Naive thymus-derived CD4-positive, alpha-beta T cell (primary cell): ENCODE measurements around the gene PLAC8L1. TPM values are rescaled to one million over a fixed set of nuclear protein-coding genes. Genes with fewer than 3 reads are reported as not detected.
"Not testable (repeated sequence)": the region's sequence is repeated elsewhere in the genome, so short reads cannot be mapped to it uniquely, and the experiment has no call there.

ENCODE experiments used
- ATAC-seq: fragments of 150-1000 bp; cut with Tn5 transposase; 2 replicates; pipeline ENCODE4 v1.10.0; 2021; ENCODE audit warnings: mild to moderate bottlenecking, moderate library complexity
- CTCF ChIA-PET: fragments of 350-600 bp; sonication (Branson Sonifier 250); formaldehyde crosslinking; loops from one replicate; lab custom pipeline; 2021; ENCODE audit warnings: antibody characterized with exemption; lab: Charles Lee
- POLR2A ChIA-PET: fragments of 350-600 bp; sonication (Branson Sonifier 250); formaldehyde crosslinking; loops from one replicate; lab custom pipeline; 2021; ENCODE audit warnings: antibody characterized with exemption, inconsistent platforms; lab: Charles Lee
- DNase-seq, 9 donors: peaks; one replicate each; pipeline versions ENCODE4 v3.0.0 to v3.0.0-alpha.2; 2020 to 2022; ENCODE audit warnings: mixed read lengths in 1 of 9
- H3K27ac ChIP-seq: one replicate; pipeline ENCODE4 v1.7.0; 2013; ENCODE audit warnings: mild to moderate bottlenecking, low read depth, low read length, moderate library complexity
- H3K27me3 ChIP-seq, 2 donors: one replicate each; pipeline ENCODE4 v1.7.0; 2013; ENCODE audit warnings: low read length in 2 of 2, mild to moderate bottlenecking in 2 of 2, moderate library complexity in 2 of 2; ENCODE audit not compliant: control insufficient read depth in 2 of 2, insufficient read depth in 2 of 2
- H3K36me3 ChIP-seq, 3 experiments: 1 replicate in 2 of 3; 2 replicates in 1 of 3; pipeline ENCODE4 v1.7.0; 2013; ENCODE audit warnings: low read length in 3 of 3, mild to moderate bottlenecking in 3 of 3, moderate library complexity in 1 of 3; ENCODE audit not compliant: insufficient read depth in 3 of 3, control insufficient read depth in 2 of 3
- H3K4me1 ChIP-seq, 2 donors: one replicate each; pipeline ENCODE4 v1.7.0; 2013; ENCODE audit warnings: low read length in 2 of 2, mild to moderate bottlenecking in 2 of 2, moderate library complexity in 1 of 2; ENCODE audit not compliant: control insufficient read depth in 2 of 2, insufficient read depth in 2 of 2
- H3K4me3 ChIP-seq: 2 replicates; pipeline ENCODE4 v1.7.0; 2013; ENCODE audit warnings: mild to moderate bottlenecking, low read length
- H3K9me3 ChIP-seq, 3 experiments: 1 replicate in 2 of 3; 2 replicates in 1 of 3; pipeline ENCODE4 v1.7.0; 2013; ENCODE audit warnings: low read length in 3 of 3; ENCODE audit not compliant: control insufficient read depth in 2 of 3
- H3K27ac Mint-ChIP-seq, 9 donors: one replicate each; pipeline ENCODE4 v1.8.0; 2020 to 2022; ENCODE audit warnings: mixed read lengths in 9 of 9, mild to moderate bottlenecking in 8 of 9, moderate library complexity in 5 of 9, inconsistent platforms in 2 of 9
- H3K27me3 Mint-ChIP-seq, 5 donors: one replicate each; pipeline ENCODE4 v1.8.0; 2021 to 2022; ENCODE audit warnings: mixed read lengths in 5 of 5, mild to moderate bottlenecking in 1 of 5
- H3K36me3 Mint-ChIP-seq, 5 donors: one replicate each; pipeline ENCODE4 v1.8.0; 2020 to 2022; ENCODE audit warnings: mixed read lengths in 5 of 5, mild to moderate bottlenecking in 3 of 5, inconsistent platforms in 1 of 5
- H3K4me1 Mint-ChIP-seq, 7 donors: one replicate each; pipeline ENCODE4 v1.8.0; 2020 to 2022; ENCODE audit warnings: mixed read lengths in 7 of 7, mild to moderate bottlenecking in 3 of 7, inconsistent platforms in 1 of 7
- H3K4me3 Mint-ChIP-seq, 10 donors: one replicate each; pipeline ENCODE4 v1.8.0; 2020 to 2022; ENCODE audit warnings: mild to moderate bottlenecking in 10 of 10, mixed read lengths in 10 of 10, moderate library complexity in 6 of 10, inconsistent platforms in 2 of 10
- H3K9me3 Mint-ChIP-seq, 11 donors: one replicate each; pipeline ENCODE4 v1.8.0; 2020 to 2022; ENCODE audit warnings: mixed read lengths in 11 of 11, mild to moderate bottlenecking in 4 of 11, inconsistent platforms in 1 of 11, moderate library complexity in 1 of 11
- intact Hi-C, 2 donors: fragments of 100-400 bp; cut with micrococcal nuclease; formaldehyde crosslinking; loops; one replicate each; pipeline ENCODE4 v1.15.1; 2023
- polyA plus RNA-seq, 2 donors: library from polyadenylated mRNA; unstranded; fragments of 300-500 nt; fragmentation: Illumina TruSeq; gene quantifications; one replicate each; pipeline ENCODE4 v1.2.3, GENCODE V29; 2021
- total RNA-seq, 6 experiments: library from RNA in 5 of 6; stranded (reverse) in 5 of 6; gene quantifications; 1 replicate in 5 of 6; 2 replicates in 1 of 6; pipeline ENCODE4 v1.2.3 and lab custom pipeline; 2021 to 2026

Gene PLAC8L1
- total and polyA plus RNA-seq, 7 experiments from 2014 or later: 0.63 to 1.5 (median 1.00) TPM; not detected in 2

GRCh38 chr5:146121451-146121850 lies 16.1 kb upstream of the PLAC8L1 start:
- DNase-seq, H3K27ac ChIP-seq, H3K9me3 Mint-ChIP-seq, CTCF ChIA-PET, intact Hi-C loops, H3K4me3 ChIP-seq, H3K4me3 Mint-ChIP-seq, H3K4me1 ChIP-seq, ATAC-seq, H3K27me3 Mint-ChIP-seq, H3K4me1 Mint-ChIP-seq, POLR2A ChIA-PET, H3K27me3 ChIP-seq, H3K9me3 ChIP-seq: not testable (repeated sequence)
- H3K36me3 ChIP-seq: peaks cover 22 to 84% (median 24%) of the 10 kb centered on the region in 3 experiments
- peaks cover 41 to 81% (median 69%) of the 10 kb centered on the region in 5 donors for H3K36me3 Mint-ChIP-seq
- peak overlapping the region in 1 of 9 donors; percentile 38 for H3K27ac Mint-ChIP-seq

- H3K27me3 Mint-ChIP-seq: no peaks in the 10 kb centered on the region
- no peak overlapping the region for H3K27ac ChIP-seq
- H3K9me3 Mint-ChIP-seq: peaks cover 0 to 4% (median 0%) of the 10 kb centered on the region in 11 donors
- no peaks in the 10 kb centered on the region for H3K27me3 ChIP-seq
- DNase-seq (no peak), ATAC-seq (no peak)
- no peak overlapping the region for H3K4me3 Mint-ChIP-seq
- ChIA-PET CTCF (no interaction called here), POLR2A (no interaction called here)
- H3K27ac Mint-ChIP-seq: peak overlapping the region in 1 of 9 donors; percentile 3
- H3K36me3 ChIP-seq: peaks cover 12 to 66% (median 16%) of the 10 kb centered on the region in 3 experiments
- intact Hi-C loops: no loop called here
- no peaks in the 10 kb centered on the region for H3K9me3 ChIP-seq
- H3K4me1 ChIP-seq: no peaks in the 10 kb centered on the region
- peaks cover 28 to 65% (median 60%) of the 10 kb centered on the region in 5 donors for H3K36me3 Mint-ChIP-seq
- H3K4me3 ChIP-seq: no peak overlapping the region
- peaks cover 0 to 5% (median 0%) of the 10 kb centered on the region in 7 donors for H3K4me1 Mint-ChIP-seq
Measured at GRCh38 chr5:146118322-146118721, 12.9 kb upstream of the PLAC8L1 start.

GRCh38 chr5:146117216-146117615 lies 11.8 kb upstream of the PLAC8L1 start:
- H3K27ac ChIP-seq, H3K9me3 Mint-ChIP-seq, H3K27me3 Mint-ChIP-seq, H3K4me3 Mint-ChIP-seq, H3K4me1 Mint-ChIP-seq, H3K4me1 ChIP-seq, H3K27me3 ChIP-seq, POLR2A ChIA-PET, ATAC-seq, H3K4me3 ChIP-seq, intact Hi-C loops, DNase-seq, CTCF ChIA-PET, H3K9me3 ChIP-seq: not testable (repeated sequence)
- peaks cover 21 to 61% (median 53%) of the 10 kb centered on the region in 5 donors for H3K36me3 Mint-ChIP-seq
- H3K36me3 ChIP-seq: peaks cover 12 to 70% (median 14%) of the 10 kb centered on the region in 3 experiments
- H3K27ac Mint-ChIP-seq: peak overlapping the region in 2 of 9 donors; percentile 3 to 43

GRCh38 chr5:146116361-146116760 lies 11.0 kb upstream of the PLAC8L1 start:
- CTCF ChIA-PET: no interaction called here
- H3K4me1 ChIP-seq: no peaks in the 10 kb centered on the region

GRCh38 chr5:146112476-146112875 lies 7.1 kb upstream of the PLAC8L1 start:
- intact Hi-C loops: no loop called here
- ChIA-PET CTCF (no interaction called here), POLR2A (no interaction called here)
- H3K27ac ChIP-seq: no peak overlapping the region
- DNase-seq (no peak), ATAC-seq (no peak)
- peaks cover 0 to 5% (median 0%) of the 10 kb centered on the region in 7 donors for H3K4me1 Mint-ChIP-seq
- no peaks in the 10 kb centered on the region for H3K9me3 ChIP-seq
- H3K4me3 Mint-ChIP-seq: no peak overlapping the region
- no peaks in the 10 kb centered on the region for H3K27me3 Mint-ChIP-seq
- H3K27ac Mint-ChIP-seq: peak overlapping the region in 2 of 9 donors; percentile 30 to 43
- peaks cover 0 to 24% (median 18%) of the 10 kb centered on the region in 5 donors for H3K36me3 Mint-ChIP-seq
- H3K27me3 ChIP-seq: no peaks in the 10 kb centered on the region
- peaks cover 0 to 29% (median 0%) of the 10 kb centered on the region in 3 experiments for H3K36me3 ChIP-seq
- no peaks in the 10 kb centered on the region for H3K4me1 ChIP-seq
- H3K4me3 ChIP-seq: no peak overlapping the region
- no peaks in the 10 kb centered on the region for H3K9me3 Mint-ChIP-seq

More at GRCh38 chr5:146116361-146116760, 11.0 kb upstream of the PLAC8L1 start:
- POLR2A ChIA-PET: no interaction called here
- ATAC-seq (no peak), DNase-seq (no peak)
- no peaks in the 10 kb centered on the region for H3K27me3 Mint-ChIP-seq
- H3K9me3 ChIP-seq: no peaks in the 10 kb centered on the region
- peak overlapping the region in 5 of 9 donors; percentile 3 to 48 (median 9) for H3K27ac Mint-ChIP-seq
- no peaks in the 10 kb centered on the region for H3K27me3 ChIP-seq
- peaks cover 0 to 5% (median 0%) of the 10 kb centered on the region in 7 donors for H3K4me1 Mint-ChIP-seq
- peaks cover 10 to 62% (median 12%) of the 10 kb centered on the region in 3 experiments for H3K36me3 ChIP-seq
- intact Hi-C loops: no loop called here
- peaks cover 0 to 2% (median 0%) of the 10 kb centered on the region in 11 donors for H3K9me3 Mint-ChIP-seq
- H3K27ac ChIP-seq: no peak overlapping the region
- H3K36me3 Mint-ChIP-seq: peaks cover 20 to 55% (median 46%) of the 10 kb centered on the region in 5 donors
- no peak overlapping the region for H3K4me3 ChIP-seq
- no peak overlapping the region for H3K4me3 Mint-ChIP-seq

GRCh38 chr5:146111409-146111808 lies 6.0 kb upstream of the PLAC8L1 start:
- peak overlapping the region in 1 of 9 donors; percentile 13 for H3K27ac Mint-ChIP-seq
- Histone ChIP-seq H3K4me1 (no peaks in the 10 kb centered on the region), H3K27ac (no peak overlapping the region), H3K36me3 (peaks cover 0 to 21% (median 0%) of the 10 kb centered on the region in 3 experiments), H3K9me3 (no peaks in the 10 kb centered on the region), H3K4me3 (no peak overlapping the region), H3K27me3 (no peaks in the 10 kb centered on the region)
- intact Hi-C loops: no loop called here
- POLR2A ChIA-PET: no interaction called here
- ATAC-seq (no peak), DNase-seq (no peak)
- no peaks in the 10 kb centered on the region for H3K27me3 Mint-ChIP-seq
- H3K9me3 Mint-ChIP-seq: no peaks in the 10 kb centered on the region
- H3K36me3 Mint-ChIP-seq: peaks cover 0 to 18% (median 13%) of the 10 kb centered on the region in 5 donors
- peaks cover 0 to 5% (median 0%) of the 10 kb centered on the region in 7 donors for H3K4me1 Mint-ChIP-seq
- H3K4me3 Mint-ChIP-seq: no peak overlapping the region
- CTCF ChIA-PET: no interaction called here

GRCh38 chr5:146109379-146109778 lies 4.0 kb upstream of the PLAC8L1 start:
- H3K27ac Mint-ChIP-seq: peak overlapping the region in 1 of 9 donors; percentile 23
- intact Hi-C loops: no loop called here
- H3K4me3 Mint-ChIP-seq: no peak overlapping the region
- H3K27me3 Mint-ChIP-seq: no peaks in the 10 kb centered on the region
- H3K4me1 ChIP-seq: no peaks in the 10 kb centered on the region
- H3K36me3 ChIP-seq: peaks cover 0 to 19% (median 0%) of the 10 kb centered on the region in 3 experiments
- H3K27ac ChIP-seq: no peak overlapping the region
- POLR2A ChIA-PET: no interaction called here
- peaks cover 5 to 21% (median 12%) of the 10 kb centered on the region in 5 donors for H3K36me3 Mint-ChIP-seq
- CTCF ChIA-PET: no interaction called here
- H3K9me3 ChIP-seq: no peaks in the 10 kb centered on the region
- DNase-seq: no peak
- H3K27me3 ChIP-seq: no peaks in the 10 kb centered on the region
- no peak overlapping the region for H3K4me3 ChIP-seq
- H3K4me1 Mint-ChIP-seq: peaks cover 0 to 5% (median 0%) of the 10 kb centered on the region in 7 donors
- ATAC-seq: no peak
- no peaks in the 10 kb centered on the region for H3K9me3 Mint-ChIP-seq
